ENCODE data around the gene ACP7.

DNA sequence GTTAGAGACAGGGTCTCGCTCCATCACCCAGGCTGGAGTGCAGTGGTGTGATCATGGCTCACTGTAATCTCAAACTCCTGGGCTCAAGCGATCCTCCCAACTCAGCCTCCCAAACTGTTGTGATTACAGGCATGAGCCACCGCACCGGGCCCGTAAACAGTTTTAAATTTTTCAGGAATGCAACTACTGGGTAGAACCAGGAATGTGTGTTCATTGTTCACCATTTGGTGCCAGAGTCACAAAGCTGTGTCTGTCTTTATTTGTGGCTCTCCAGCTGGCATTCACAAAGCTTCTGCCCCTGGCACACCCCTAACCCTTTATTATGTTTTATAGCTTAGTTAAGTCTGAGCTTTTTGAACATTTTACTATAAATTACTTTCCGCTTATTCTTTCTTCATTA is 19.8 kb upstream of the ACP7 start:
- TF ChIP-seq, protein P1, sequence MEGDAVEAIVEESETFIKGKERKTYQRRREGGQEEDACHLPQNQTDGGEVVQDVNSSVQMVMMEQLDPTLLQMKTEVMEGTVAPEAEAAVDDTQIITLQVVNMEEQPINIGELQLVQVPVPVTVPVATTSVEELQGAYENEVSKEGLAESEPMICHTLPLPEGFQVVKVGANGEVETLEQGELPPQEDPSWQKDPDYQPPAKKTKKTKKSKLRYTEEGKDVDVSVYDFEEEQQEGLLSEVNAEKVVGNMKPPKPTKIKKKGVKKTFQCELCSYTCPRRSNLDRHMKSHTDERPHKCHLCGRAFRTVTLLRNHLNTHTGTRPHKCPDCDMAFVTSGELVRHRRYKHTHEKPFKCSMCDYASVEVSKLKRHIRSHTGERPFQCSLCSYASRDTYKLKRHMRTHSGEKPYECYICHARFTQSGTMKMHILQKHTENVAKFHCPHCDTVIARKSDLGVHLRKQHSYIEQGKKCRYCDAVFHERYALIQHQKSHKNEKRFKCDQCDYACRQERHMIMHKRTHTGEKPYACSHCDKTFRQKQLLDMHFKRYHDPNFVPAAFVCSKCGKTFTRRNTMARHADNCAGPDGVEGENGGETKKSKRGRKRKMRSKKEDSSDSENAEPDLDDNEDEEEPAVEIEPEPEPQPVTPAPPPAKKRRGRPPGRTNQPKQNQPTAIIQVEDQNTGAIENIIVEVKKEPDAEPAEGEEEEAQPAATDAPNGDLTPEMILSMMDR (IDR thresholded peaks at IDR 0.05; ENCODE audit: low read length): no peak
- no peak for TF ChIP-seq EZH2 (IDR thresholded peaks at IDR 0.05; ENCODE audit: borderline replicate concordance, low read length)

Data from OCI-LY1 (cell line).